Panc1 (cell line): ENCODE data around the gene PSKH1. TPM values are rescaled to one million over a fixed set of nuclear protein-coding genes. Genes with fewer than 3 reads are reported as not detected.

Experiments
- ATAC-seq: fragments of 200-7000 bp; cut with Tn5 transposase; 2 replicates; pipeline ENCODE4 v1.9.1; 2020; ENCODE audit warnings: mild to moderate bottlenecking, moderate library complexity
- BruUV-seq: library from RNA; stranded (reverse); fragments of 400-500 nt; replicated peaks from 2 replicates; lab custom pipeline; 2021; lab: Mats Ljungman, UMichigan
- CTCF ChIA-PET: fragments of 300-600 bp; sonication (Branson Sonifier 250); formaldehyde crosslinking; loops from one replicate; lab custom pipeline; 2022; ENCODE audit warnings: antibody characterized with exemption; lab: Charles Lee
- POLR2A ChIA-PET: fragments of 300-600 bp; sonication (Branson Sonifier 250); formaldehyde crosslinking; loops from one replicate; lab custom pipeline; 2022; ENCODE audit warnings: antibody characterized with exemption; lab: Charles Lee
- DNase-seq: peaks from one replicate; pipeline ENCODE4 v3.0.0-alpha.2; 2010; ENCODE audit warnings: low read depth, low spot score
- H3K27ac ChIP-seq: 2 replicates; pipeline ENCODE4 v1.5.1; 2011; ENCODE audit warnings: mild to moderate bottlenecking, low read length, inconsistent platforms
- H3K27me3 ChIP-seq: fragments of 200-500 bp; sonication (Bioruptor generic); 2 replicates; pipeline ENCODE4 v1.6.0; 2014; ENCODE audit warnings: low read length, inconsistent platforms; ENCODE audit not compliant: control insufficient read depth, insufficient read depth
- H3K36me3 ChIP-seq: fragments of 200-500 bp; sonication (Bioruptor generic); 2 replicates; pipeline ENCODE4 v1.5.1; 2014; ENCODE audit warnings: inconsistent platforms, mild to moderate bottlenecking, low read length, moderate library complexity; ENCODE audit not compliant: control insufficient read depth, insufficient read depth
- H3K4me1 ChIP-seq: 2 replicates; pipeline ENCODE4 v1.5.1; 2011; ENCODE audit warnings: inconsistent platforms, mild to moderate bottlenecking, low read length, moderate library complexity; ENCODE audit not compliant: control insufficient read depth, insufficient read depth
- H3K4me3 ChIP-seq, 2 experiments: 2 replicates each; pipeline ENCODE4 v1.5.1; 2011 to 2012; ENCODE audit warnings: low read depth in 2 of 2, low read length in 2 of 2, mild to moderate bottlenecking in 2 of 2, inconsistent platforms in 1 of 2, moderate library complexity in 1 of 2
- H3K9me3 ChIP-seq: fragments of 200-500 bp; sonication (Bioruptor generic); 2 replicates; pipeline ENCODE4 v1.5.1; 2014; ENCODE audit warnings: low read depth, mild to moderate bottlenecking, inconsistent platforms, low read length, moderate library complexity; ENCODE audit not compliant: control insufficient read depth, insufficient read depth
- POLR2AphosphoS5 ChIP-seq: IDR thresholded peaks from 2 replicates; pipeline ENCODE4 v1.6.1; 2012; ENCODE audit warnings: mild to moderate bottlenecking, low read depth, low read length, moderate library complexity
- SIN3A ChIP-seq: IDR thresholded peaks from 2 replicates; pipeline ENCODE4 v1.6.1; 2012; ENCODE audit warnings: low read depth, mild to moderate bottlenecking, low read length, moderate library complexity, borderline replicate concordance; ENCODE audit not compliant: insufficient read depth
- TCF7L2 ChIP-seq: IDR thresholded peaks from 2 replicates; pipeline ENCODE4 v1.6.1; 2011; ENCODE audit warnings: mild to moderate bottlenecking, low read depth, low read length, inconsistent platforms
- in situ Hi-C: cut with HindIII; loops from 2 replicates; pipeline ENCODE4 v1.10.0; 2016; ENCODE audit warnings: low sequenced_read_pairs, low pct_unique_long_range_greater_than_20kb
- intact Hi-C: fragments of 100-400 bp; cut with micrococcal nuclease; formaldehyde crosslinking; loops from one replicate; pipeline ENCODE4 v1.10.0; 2022; ENCODE audit not compliant: unreplicated experiment
- total RNA-seq: library from RNA; stranded (reverse); gene quantifications from one replicate; pipeline ENCODE4 v1.2.1, GENCODE V29; 2021; ENCODE audit not compliant: unreplicated experiment
- TF ChIP-seq, protein P1 (sequence below): fragments of 450-650 bp; IDR thresholded peaks from 2 replicates; pipeline ENCODE4 v1.5.1; 2017; ENCODE audit warnings: mild to moderate bottlenecking
- TF ChIP-seq, protein P2 (sequence below), 2 experiments: IDR thresholded peaks; 2 replicates each; pipeline ENCODE4 v1.6.1; 2011 to 2012; ENCODE audit warnings: low read depth in 2 of 2, control low read depth in 1 of 2, low read length in 1 of 2, mild to moderate bottlenecking in 1 of 2, moderate library complexity in 1 of 2; ENCODE audit not compliant: insufficient read depth in 1 of 2

Gene PSKH1
- total RNA-seq, 1 experiment from 2014 or later = 17.8 TPM

DNA sequence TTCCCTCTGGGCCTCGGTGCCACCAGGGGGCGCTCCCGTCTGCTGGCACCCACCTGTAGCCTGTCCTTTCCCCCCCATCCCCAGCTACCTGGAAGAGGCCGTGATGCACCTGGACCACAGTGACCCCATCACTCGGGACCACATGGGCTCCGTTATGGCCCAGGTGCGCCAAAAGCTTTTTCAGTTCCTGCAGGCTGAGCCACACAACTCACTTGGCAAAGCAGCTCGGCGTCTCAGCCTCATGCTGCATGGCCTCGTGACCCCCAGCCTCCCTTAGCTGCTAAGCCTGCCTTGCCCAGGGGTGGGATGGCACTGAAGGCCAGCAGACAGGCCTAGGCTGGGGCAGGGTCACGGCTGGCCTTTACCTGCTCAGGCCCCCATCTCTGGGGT is 9.2 kb upstream of the PSKH1 start:
- Histone ChIP-seq H3K9me3 (no peaks in the 10 kb centered on the region), H3K4me3 (no peak overlapping the region), H3K4me1 (no peaks in the 10 kb centered on the region), H3K27ac (no peak overlapping the region), H3K36me3 (no peaks in the 10 kb centered on the region; the same call in 1 of the 2 replicates), H3K27me3 (no peaks in the 10 kb centered on the region)
- ChIA-PET POLR2A (no interaction called here), CTCF (interaction anchor here (0.6 to 0.9 kb wide), 3 partner anchors 50 to 69 kb away, joined by 3 to 5 read pairs (median 3); no protein-coding TSS in a partner anchor)
- intact Hi-C loops (no loop called here), in situ Hi-C loops (no loop called here)
- no TSS peak for BruUV-seq
- no peak for TF ChIP-seq TCF7L2
- TF ChIP-seq, protein P1, sequence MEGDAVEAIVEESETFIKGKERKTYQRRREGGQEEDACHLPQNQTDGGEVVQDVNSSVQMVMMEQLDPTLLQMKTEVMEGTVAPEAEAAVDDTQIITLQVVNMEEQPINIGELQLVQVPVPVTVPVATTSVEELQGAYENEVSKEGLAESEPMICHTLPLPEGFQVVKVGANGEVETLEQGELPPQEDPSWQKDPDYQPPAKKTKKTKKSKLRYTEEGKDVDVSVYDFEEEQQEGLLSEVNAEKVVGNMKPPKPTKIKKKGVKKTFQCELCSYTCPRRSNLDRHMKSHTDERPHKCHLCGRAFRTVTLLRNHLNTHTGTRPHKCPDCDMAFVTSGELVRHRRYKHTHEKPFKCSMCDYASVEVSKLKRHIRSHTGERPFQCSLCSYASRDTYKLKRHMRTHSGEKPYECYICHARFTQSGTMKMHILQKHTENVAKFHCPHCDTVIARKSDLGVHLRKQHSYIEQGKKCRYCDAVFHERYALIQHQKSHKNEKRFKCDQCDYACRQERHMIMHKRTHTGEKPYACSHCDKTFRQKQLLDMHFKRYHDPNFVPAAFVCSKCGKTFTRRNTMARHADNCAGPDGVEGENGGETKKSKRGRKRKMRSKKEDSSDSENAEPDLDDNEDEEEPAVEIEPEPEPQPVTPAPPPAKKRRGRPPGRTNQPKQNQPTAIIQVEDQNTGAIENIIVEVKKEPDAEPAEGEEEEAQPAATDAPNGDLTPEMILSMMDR = peak; percentile 91
- DNase-seq (no peak), ATAC-seq (peak; percentile 85)

DNA sequence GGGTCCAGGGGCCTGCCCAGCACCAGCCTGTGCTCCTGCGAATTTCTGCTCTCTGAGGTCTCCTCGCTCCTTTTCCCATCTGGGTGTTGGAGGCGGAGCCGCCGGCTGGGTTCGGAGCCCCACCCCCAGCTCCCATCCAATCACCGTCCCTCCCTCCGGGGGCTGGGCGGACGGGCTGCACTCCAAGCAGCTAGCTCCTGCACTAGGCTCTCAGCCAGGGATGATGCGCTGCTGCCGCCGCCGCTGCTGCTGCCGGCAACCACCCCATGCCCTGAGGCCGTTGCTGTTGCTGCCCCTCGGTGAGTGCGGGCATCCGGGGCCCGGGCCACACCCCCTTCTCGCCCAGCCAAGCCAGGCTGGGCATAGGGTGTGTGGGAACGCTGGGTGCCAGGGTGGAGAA is 8.4 kb upstream of the PSKH1 start, which contains the start of gene NRN1L:
NRN1L (plus strand) TSS at position 202 of the 400 bp plus-strand sequence; CDS start at position 221, 19 bp downstream.
- CTCF ChIA-PET = interaction anchor here (0.9 kb wide), 1 partner anchor 51 kb away, joined by 3 read pairs; no protein-coding TSS in a partner anchor
- H3K36me3 ChIP-seq = no peaks in the 10 kb centered on the region; the same call in 1 of the 2 replicates
- intact Hi-C loops (no loop called here), in situ Hi-C loops (no loop called here)
- no peaks in the 10 kb centered on the region for H3K27me3 ChIP-seq
- H3K9me3 ChIP-seq = no peaks in the 10 kb centered on the region
- DNase-seq (no peak), ATAC-seq (no peak)
- no peak within 1 kb of the TSS for H3K27ac ChIP-seq
- BruUV-seq = no TSS peak
- H3K4me1 ChIP-seq = no peaks in the 10 kb centered on the region
- POLR2A ChIA-PET = no interaction called here
- TF ChIP-seq SIN3A = no peak
- TF ChIP-seq, protein P1 = no peak
- no peak for TF ChIP-seq POLR2AphosphoS5
- no peak for TF ChIP-seq TCF7L2
- TF ChIP-seq, protein P2, sequence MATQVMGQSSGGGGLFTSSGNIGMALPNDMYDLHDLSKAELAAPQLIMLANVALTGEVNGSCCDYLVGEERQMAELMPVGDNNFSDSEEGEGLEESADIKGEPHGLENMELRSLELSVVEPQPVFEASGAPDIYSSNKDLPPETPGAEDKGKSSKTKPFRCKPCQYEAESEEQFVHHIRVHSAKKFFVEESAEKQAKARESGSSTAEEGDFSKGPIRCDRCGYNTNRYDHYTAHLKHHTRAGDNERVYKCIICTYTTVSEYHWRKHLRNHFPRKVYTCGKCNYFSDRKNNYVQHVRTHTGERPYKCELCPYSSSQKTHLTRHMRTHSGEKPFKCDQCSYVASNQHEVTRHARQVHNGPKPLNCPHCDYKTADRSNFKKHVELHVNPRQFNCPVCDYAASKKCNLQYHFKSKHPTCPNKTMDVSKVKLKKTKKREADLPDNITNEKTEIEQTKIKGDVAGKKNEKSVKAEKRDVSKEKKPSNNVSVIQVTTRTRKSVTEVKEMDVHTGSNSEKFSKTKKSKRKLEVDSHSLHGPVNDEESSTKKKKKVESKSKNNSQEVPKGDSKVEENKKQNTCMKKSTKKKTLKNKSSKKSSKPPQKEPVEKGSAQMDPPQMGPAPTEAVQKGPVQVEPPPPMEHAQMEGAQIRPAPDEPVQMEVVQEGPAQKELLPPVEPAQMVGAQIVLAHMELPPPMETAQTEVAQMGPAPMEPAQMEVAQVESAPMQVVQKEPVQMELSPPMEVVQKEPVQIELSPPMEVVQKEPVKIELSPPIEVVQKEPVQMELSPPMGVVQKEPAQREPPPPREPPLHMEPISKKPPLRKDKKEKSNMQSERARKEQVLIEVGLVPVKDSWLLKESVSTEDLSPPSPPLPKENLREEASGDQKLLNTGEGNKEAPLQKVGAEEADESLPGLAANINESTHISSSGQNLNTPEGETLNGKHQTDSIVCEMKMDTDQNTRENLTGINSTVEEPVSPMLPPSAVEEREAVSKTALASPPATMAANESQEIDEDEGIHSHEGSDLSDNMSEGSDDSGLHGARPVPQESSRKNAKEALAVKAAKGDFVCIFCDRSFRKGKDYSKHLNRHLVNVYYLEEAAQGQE (IDR thresholded peaks at IDR 0.05; ENCODE audit: insufficient read depth in 1 of 2, low read depth in 2 of 2, low read length in 1 of 2) = no peak
- no peak within 1 kb of the TSS for H3K4me3 ChIP-seq
